ENCODE data around the gene SMPD3. TPM values are rescaled to one million over a fixed set of nuclear protein-coding genes. Genes with fewer than 3 reads are reported as not detected.

The SMPD3 gene
- total and polyA plus RNA-seq, 2 of the 8 experiments (the other 6 are each of a cell fraction or from before 2014, with no cell fraction given): 0.39 to 1.3 TPM

GRCh38 chr16:68411086-68411485 is 37.2 kb downstream of the SMPD3 start (continued):
- TF ChIP-seq NANOG (IDR thresholded peaks at IDR 0.05; ENCODE audit: insufficient read depth, low read depth, low read length, poor library complexity, severe bottlenecking) (no peak), ZNF274 (IDR thresholded peaks at IDR 0.05; ENCODE audit: borderline replicate concordance, extremely low read depth, low read length) (no peak), JUN (IDR thresholded peaks at IDR 0.05; ENCODE audit: low read depth, low read length) (no peak), KDM5A (IDR thresholded peaks at IDR 0.05; ENCODE audit: low read length) (no peak), CEBPB (IDR thresholded peaks at IDR 0.05; ENCODE audit: low read depth, low read length) (no peak)
- TF ChIP-seq, protein P1, sequence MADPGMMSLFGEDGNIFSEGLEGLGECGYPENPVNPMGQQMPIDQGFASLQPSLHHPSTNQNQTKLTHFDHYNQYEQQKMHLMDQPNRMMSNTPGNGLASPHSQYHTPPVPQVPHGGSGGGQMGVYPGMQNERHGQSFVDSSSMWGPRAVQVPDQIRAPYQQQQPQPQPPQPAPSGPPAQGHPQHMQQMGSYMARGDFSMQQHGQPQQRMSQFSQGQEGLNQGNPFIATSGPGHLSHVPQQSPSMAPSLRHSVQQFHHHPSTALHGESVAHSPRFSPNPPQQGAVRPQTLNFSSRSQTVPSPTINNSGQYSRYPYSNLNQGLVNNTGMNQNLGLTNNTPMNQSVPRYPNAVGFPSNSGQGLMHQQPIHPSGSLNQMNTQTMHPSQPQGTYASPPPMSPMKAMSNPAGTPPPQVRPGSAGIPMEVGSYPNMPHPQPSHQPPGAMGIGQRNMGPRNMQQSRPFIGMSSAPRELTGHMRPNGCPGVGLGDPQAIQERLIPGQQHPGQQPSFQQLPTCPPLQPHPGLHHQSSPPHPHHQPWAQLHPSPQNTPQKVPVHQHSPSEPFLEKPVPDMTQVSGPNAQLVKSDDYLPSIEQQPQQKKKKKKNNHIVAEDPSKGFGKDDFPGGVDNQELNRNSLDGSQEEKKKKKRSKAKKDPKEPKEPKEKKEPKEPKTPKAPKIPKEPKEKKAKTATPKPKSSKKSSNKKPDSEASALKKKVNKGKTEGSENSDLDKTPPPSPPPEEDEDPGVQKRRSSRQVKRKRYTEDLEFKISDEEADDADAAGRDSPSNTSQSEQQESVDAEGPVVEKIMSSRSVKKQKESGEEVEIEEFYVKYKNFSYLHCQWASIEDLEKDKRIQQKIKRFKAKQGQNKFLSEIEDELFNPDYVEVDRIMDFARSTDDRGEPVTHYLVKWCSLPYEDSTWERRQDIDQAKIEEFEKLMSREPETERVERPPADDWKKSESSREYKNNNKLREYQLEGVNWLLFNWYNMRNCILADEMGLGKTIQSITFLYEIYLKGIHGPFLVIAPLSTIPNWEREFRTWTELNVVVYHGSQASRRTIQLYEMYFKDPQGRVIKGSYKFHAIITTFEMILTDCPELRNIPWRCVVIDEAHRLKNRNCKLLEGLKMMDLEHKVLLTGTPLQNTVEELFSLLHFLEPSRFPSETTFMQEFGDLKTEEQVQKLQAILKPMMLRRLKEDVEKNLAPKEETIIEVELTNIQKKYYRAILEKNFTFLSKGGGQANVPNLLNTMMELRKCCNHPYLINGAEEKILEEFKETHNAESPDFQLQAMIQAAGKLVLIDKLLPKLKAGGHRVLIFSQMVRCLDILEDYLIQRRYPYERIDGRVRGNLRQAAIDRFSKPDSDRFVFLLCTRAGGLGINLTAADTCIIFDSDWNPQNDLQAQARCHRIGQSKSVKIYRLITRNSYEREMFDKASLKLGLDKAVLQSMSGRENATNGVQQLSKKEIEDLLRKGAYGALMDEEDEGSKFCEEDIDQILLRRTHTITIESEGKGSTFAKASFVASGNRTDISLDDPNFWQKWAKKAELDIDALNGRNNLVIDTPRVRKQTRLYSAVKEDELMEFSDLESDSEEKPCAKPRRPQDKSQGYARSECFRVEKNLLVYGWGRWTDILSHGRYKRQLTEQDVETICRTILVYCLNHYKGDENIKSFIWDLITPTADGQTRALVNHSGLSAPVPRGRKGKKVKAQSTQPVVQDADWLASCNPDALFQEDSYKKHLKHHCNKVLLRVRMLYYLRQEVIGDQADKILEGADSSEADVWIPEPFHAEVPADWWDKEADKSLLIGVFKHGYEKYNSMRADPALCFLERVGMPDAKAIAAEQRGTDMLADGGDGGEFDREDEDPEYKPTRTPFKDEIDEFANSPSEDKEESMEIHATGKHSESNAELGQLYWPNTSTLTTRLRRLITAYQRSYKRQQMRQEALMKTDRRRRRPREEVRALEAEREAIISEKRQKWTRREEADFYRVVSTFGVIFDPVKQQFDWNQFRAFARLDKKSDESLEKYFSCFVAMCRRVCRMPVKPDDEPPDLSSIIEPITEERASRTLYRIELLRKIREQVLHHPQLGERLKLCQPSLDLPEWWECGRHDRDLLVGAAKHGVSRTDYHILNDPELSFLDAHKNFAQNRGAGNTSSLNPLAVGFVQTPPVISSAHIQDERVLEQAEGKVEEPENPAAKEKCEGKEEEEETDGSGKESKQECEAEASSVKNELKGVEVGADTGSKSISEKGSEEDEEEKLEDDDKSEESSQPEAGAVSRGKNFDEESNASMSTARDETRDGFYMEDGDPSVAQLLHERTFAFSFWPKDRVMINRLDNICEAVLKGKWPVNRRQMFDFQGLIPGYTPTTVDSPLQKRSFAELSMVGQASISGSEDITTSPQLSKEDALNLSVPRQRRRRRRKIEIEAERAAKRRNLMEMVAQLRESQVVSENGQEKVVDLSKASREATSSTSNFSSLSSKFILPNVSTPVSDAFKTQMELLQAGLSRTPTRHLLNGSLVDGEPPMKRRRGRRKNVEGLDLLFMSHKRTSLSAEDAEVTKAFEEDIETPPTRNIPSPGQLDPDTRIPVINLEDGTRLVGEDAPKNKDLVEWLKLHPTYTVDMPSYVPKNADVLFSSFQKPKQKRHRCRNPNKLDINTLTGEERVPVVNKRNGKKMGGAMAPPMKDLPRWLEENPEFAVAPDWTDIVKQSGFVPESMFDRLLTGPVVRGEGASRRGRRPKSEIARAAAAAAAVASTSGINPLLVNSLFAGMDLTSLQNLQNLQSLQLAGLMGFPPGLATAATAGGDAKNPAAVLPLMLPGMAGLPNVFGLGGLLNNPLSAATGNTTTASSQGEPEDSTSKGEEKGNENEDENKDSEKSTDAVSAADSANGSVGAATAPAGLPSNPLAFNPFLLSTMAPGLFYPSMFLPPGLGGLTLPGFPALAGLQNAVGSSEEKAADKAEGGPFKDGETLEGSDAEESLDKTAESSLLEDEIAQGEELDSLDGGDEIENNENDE (IDR thresholded peaks at IDR 0.05; ENCODE audit: insufficient replicate concordance, low read length): no peak
